GM23338 (cell line): ENCODE results near the gene TARP.
"Not testable (repeated sequence)": the region's sequence is repeated elsewhere in the genome, so short reads cannot be mapped to it uniquely, and the experiment has no call there.

ENCODE experiments used
- ATAC-seq: fragments of 200-7000 bp; cut with Tn5 transposase; 3 replicates; pipeline ENCODE4 v1.9.1; 2020
- DNase-seq: peaks from one replicate; pipeline ENCODE4 v3.0.0-alpha.2; 2015; ENCODE audit warnings: low spot score
- H2AFZ ChIP-seq: fragments of 200-600 bp; sonication (generic); 2 replicates; pipeline ENCODE4 v1.8.0; 2016; ENCODE audit warnings: antibody characterized with exemption, mild to moderate bottlenecking, moderate library complexity
- H3F3A ChIP-seq: fragments of 200-600 bp; sonication (generic); replicated peaks from 2 replicates; pipeline ENCODE4 v1.8.0; 2017; ENCODE audit warnings: antibody characterized with exemption, mixed run types, low read depth
- H3K27ac ChIP-seq: fragments of 200-600 bp; sonication (generic); 2 replicates; pipeline ENCODE4 v1.6.1; 2016; ENCODE audit warnings: low read depth
- H3K27me3 ChIP-seq: fragments of 200-600 bp; sonication (generic); 2 replicates; pipeline ENCODE4 v1.8.0; 2016; ENCODE audit warnings: mild to moderate bottlenecking, mixed run types, moderate library complexity; ENCODE audit not compliant: insufficient read depth
- H3K36me3 ChIP-seq: fragments of 200-600 bp; sonication (generic); 2 replicates; pipeline ENCODE4 v1.8.0; 2016; ENCODE audit warnings: mild to moderate bottlenecking; ENCODE audit not compliant: insufficient read depth
- H3K4me1 ChIP-seq: fragments of 200-600 bp; sonication (generic); 2 replicates; pipeline ENCODE4 v1.8.0; 2016; ENCODE audit warnings: mild to moderate bottlenecking, moderate library complexity; ENCODE audit not compliant: insufficient read depth
- H3K4me2 ChIP-seq: fragments of 200-600 bp; sonication (generic); 2 replicates; pipeline ENCODE4 v1.7.1; 2017; ENCODE audit warnings: mixed run types
- H3K4me3 ChIP-seq: fragments of 200-600 bp; sonication (generic); 2 replicates; pipeline ENCODE4 v1.6.1; 2016; ENCODE audit warnings: mixed run types
- H3K79me2 ChIP-seq: fragments of 200-600 bp; sonication (generic); replicated peaks from 2 replicates; pipeline ENCODE4 v1.8.0; 2017; ENCODE audit warnings: mild to moderate bottlenecking; ENCODE audit not compliant: insufficient read depth
- H3K9me2 ChIP-seq: fragments of 200-600 bp; sonication (generic); 2 replicates; pipeline ENCODE4 v1.8.0; 2017; ENCODE audit not compliant: insufficient read depth
- H4K20me1 ChIP-seq: fragments of 200-600 bp; sonication (generic); replicated peaks from 2 replicates; pipeline ENCODE4 v1.8.0; 2017; ENCODE audit warnings: mild to moderate bottlenecking; ENCODE audit not compliant: insufficient read depth
- H3K27ac Mint-ChIP-seq: 2 replicates; pipeline ENCODE4 v1.8.0; 2020; ENCODE audit warnings: inconsistent platforms, mild to moderate bottlenecking, moderate library complexity, mixed read lengths
- H3K27me3 Mint-ChIP-seq: 3 replicates; pipeline ENCODE4 v1.8.0; 2022; ENCODE audit warnings: low read depth, mild to moderate bottlenecking, moderate library complexity, mixed read lengths, inconsistent platforms; ENCODE audit not compliant: insufficient read depth, poor library complexity
- H3K36me3 Mint-ChIP-seq: 3 replicates; pipeline ENCODE4 v1.8.0; 2021; ENCODE audit warnings: low read depth, mild to moderate bottlenecking, inconsistent platforms, moderate library complexity, mixed read lengths
- H3K4me1 Mint-ChIP-seq: 3 replicates; pipeline ENCODE4 v1.8.0; 2020; ENCODE audit warnings: mild to moderate bottlenecking, inconsistent platforms, mixed read lengths
- H3K4me3 Mint-ChIP-seq: 3 replicates; pipeline ENCODE4 v1.8.0; 2021; ENCODE audit warnings: moderate library complexity, mild to moderate bottlenecking, inconsistent platforms, mixed read lengths
- H3K9me3 Mint-ChIP-seq: 3 replicates; pipeline ENCODE4 v1.8.0; 2020; ENCODE audit warnings: moderate library complexity, mild to moderate bottlenecking, inconsistent platforms, mixed read lengths
- CTCF ChIP-seq, 2 experiments: fragments of 200-600 bp in 1 of 2; sonication (generic) in 1 of 2; conservative IDR thresholded peaks; 2 replicates each; pipeline versions ENCODE4 v1.5.1 to v1.6.1; 2016 to 2017; ENCODE audit warnings: antibody characterized with exemption in 2 of 2, low read depth in 2 of 2, mild to moderate bottlenecking in 2 of 2, moderate library complexity in 1 of 2
- ETS1 ChIP-seq: IDR thresholded peaks from 2 replicates; pipeline ENCODE4 v1.6.1; 2016; ENCODE audit warnings: antibody characterized with exemption
- EZH2 ChIP-seq: fragments of 200-600 bp; sonication (generic); IDR thresholded peaks from one replicate; pipeline ENCODE4 v1.8.0; 2017; ENCODE audit warnings: antibody characterized with exemption, mild to moderate bottlenecking, low read depth; ENCODE audit not compliant: unreplicated experiment
- EZH2phosphoT487 ChIP-seq: fragments of 200-600 bp; sonication (generic); IDR thresholded peaks from one replicate; pipeline ENCODE4 v1.8.1; 2018; ENCODE audit warnings: antibody characterized with exemption; ENCODE audit not compliant: unreplicated experiment
- NANOG ChIP-seq: IDR thresholded peaks from 2 replicates; pipeline ENCODE4 v1.6.1; 2016; ENCODE audit warnings: antibody characterized with exemption, borderline replicate concordance
- POLR2AphosphoS5 ChIP-seq: IDR thresholded peaks from 2 replicates; pipeline ENCODE4 v1.6.1; 2016; ENCODE audit warnings: antibody characterized with exemption, low read depth
- ZNF114 ChIP-seq: fragments of 250-450 bp; sonication (Bioruptor Pico); IDR thresholded peaks from 2 replicates; pipeline ENCODE4 v1.5.0; 2020; ENCODE audit warnings: mild to moderate bottlenecking, moderate library complexity
- ZNF331 ChIP-seq: fragments of 250-450 bp; sonication (Bioruptor Pico); IDR thresholded peaks from 2 replicates; pipeline ENCODE4 v1.5.0; 2020; ENCODE audit warnings: low read depth, mild to moderate bottlenecking, moderate library complexity
- ZNF462 ChIP-seq: fragments of 250-450 bp; sonication (Bioruptor Pico); IDR thresholded peaks from 2 replicates; pipeline ENCODE4 v1.5.0; 2020; ENCODE audit warnings: mild to moderate bottlenecking, moderate library complexity

The TARP gene

DNA sequence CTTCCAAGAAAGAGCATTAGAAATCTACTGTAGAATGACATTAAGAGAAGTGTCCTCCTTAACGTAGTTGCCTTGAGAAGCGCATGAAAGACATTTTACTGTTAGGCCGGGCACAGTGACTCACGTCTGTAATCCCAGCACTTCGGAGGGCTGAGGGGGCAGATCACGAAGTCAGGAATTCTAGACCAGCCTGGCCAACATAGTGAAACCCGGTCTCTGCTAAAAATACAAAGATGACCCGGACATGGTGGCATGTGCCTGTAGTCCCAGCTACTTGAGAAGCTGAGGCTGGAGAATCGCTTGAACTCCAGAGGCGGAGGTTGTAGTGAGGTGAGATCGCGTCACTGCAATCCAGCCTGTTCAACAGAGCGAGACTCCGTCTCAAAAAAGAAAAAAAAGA lies 28.9 kb downstream of the TARP start:
- H2AFZ ChIP-seq = peak overlapping the region; percentile 74
- H3K27ac Mint-ChIP-seq = no peak overlapping the region
- DNase-seq = no peak
- no peaks in the 10 kb centered on the region for H3K36me3 Mint-ChIP-seq
- H3K4me1 Mint-ChIP-seq = no peaks in the 10 kb centered on the region
- H3K79me2 ChIP-seq = no peaks in the 10 kb centered on the region
- H3K9me2 ChIP-seq = no peaks in the 10 kb centered on the region
- H3K9me3 Mint-ChIP-seq = no peaks in the 10 kb centered on the region
- no peak overlapping the region for H3K4me3 ChIP-seq
- no peak overlapping the region for H3K4me2 ChIP-seq
- no peaks in the 10 kb centered on the region for H3K4me1 ChIP-seq
- no peaks in the 10 kb centered on the region for H3K36me3 ChIP-seq
- no peak overlapping the region for H3K27ac ChIP-seq
- no peaks in the 10 kb centered on the region for H3K27me3 ChIP-seq
- H3K27me3 Mint-ChIP-seq = no peaks in the 10 kb centered on the region
- no peak for ATAC-seq
- H3K4me3 Mint-ChIP-seq = no peak overlapping the region
- no peaks in the 10 kb centered on the region for H3F3A ChIP-seq
- TF ChIP-seq POLR2AphosphoS5 = no peak
- no peaks in the 10 kb centered on the region for H4K20me1 ChIP-seq

DNA sequence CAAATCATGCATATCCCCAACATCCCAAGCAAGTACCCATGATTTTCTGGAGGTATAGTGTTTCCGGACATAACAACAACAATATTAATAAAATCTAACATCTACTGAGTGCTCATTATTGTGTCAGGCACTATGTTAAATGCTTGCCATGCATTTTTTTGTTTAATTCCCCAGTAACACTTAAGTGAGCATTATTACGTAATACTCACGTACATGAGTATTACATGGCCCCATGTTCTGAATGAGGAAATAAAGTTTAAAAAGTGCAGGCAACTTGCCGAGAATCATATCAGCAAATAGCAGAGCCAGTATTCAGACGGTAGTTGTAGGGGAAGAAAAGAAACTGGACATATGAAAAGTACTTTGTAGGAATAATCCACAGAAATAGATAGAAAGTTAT lies 30.1 kb downstream of the TARP start:
- not testable (repeated sequence) for H3K36me3 ChIP-seq, H3K27me3 ChIP-seq, H3K9me3 Mint-ChIP-seq, H3F3A ChIP-seq, H3K9me2 ChIP-seq, H3K27ac ChIP-seq, H3K4me2 ChIP-seq, H3K4me3 Mint-ChIP-seq, H3K27me3 Mint-ChIP-seq, H3K4me1 Mint-ChIP-seq, H4K20me1 ChIP-seq, H3K4me1 ChIP-seq, ATAC-seq, H3K79me2 ChIP-seq, H3K27ac Mint-ChIP-seq, DNase-seq, H3K36me3 Mint-ChIP-seq, H3K4me3 ChIP-seq, H2AFZ ChIP-seq

DNA sequence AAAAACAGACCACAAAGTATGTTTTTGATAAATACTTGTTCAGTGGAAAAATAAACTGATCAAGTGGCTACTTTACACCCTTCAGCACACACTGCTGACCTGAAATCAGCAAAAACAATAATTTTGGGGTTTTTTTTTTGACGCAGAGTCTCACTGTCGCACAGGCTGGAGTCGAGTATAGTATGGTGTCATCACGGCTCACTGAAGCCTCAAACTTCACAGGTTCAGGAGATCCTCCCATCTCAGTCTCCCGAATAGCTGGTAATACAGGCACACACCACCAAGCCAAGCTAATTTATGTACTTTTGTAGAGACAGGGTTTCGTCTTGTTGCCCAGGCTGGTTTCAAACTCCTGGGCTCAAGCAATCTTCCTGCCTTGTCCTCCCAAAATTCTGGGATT lies 30.6 kb downstream of the TARP start:
- H3K36me3 Mint-ChIP-seq = no peaks in the 10 kb centered on the region
- H3K27ac Mint-ChIP-seq = no peak overlapping the region
- Histone ChIP-seq H3F3A (no peaks in the 10 kb centered on the region), H3K4me1 (no peaks in the 10 kb centered on the region), H3K4me2 (no peak overlapping the region), H3K79me2 (no peaks in the 10 kb centered on the region), H3K4me3 (no peak overlapping the region), H3K27me3 (no peaks in the 10 kb centered on the region), H3K9me2 (no peaks in the 10 kb centered on the region), H4K20me1 (no peaks in the 10 kb centered on the region), H3K36me3 (no peaks in the 10 kb centered on the region), H2AFZ (0 out of 2 replicates have a peak overlapping the region, but pooled peaks have one; percentile 12), H3K27ac (no peak overlapping the region)
- ATAC-seq (no peak), DNase-seq (no peak)
- no peaks in the 10 kb centered on the region for H3K9me3 Mint-ChIP-seq
- H3K4me3 Mint-ChIP-seq = no peak overlapping the region
- H3K27me3 Mint-ChIP-seq = no peaks in the 10 kb centered on the region
- no peaks in the 10 kb centered on the region for H3K4me1 Mint-ChIP-seq
- TF ChIP-seq ZNF114 = no peak
- TF ChIP-seq NANOG = no peak
- no peak for TF ChIP-seq CTCF (conservative IDR thresholded peaks at IDR 0.05; ENCODE audit: low read depth in 2 of 2)
- TF ChIP-seq ZNF462 (CRISPR knock-in tag) = no peak
- no peak for TF ChIP-seq EZH2
- TF ChIP-seq POLR2AphosphoS5 = no peak
- no peak for TF ChIP-seq EZH2phosphoT487
- TF ChIP-seq ETS1 = no peak
- no peak for TF ChIP-seq ZNF331
